WTC11 (cell line): ENCODE results near the gene GARS1.

Source experiments
- CREM ChIP-seq: sonication (generic); formaldehyde crosslinking; IDR thresholded peaks from 2 replicates; pipeline ENCODE4 v1.8.1; 2022; ENCODE audit warnings: mild to moderate bottlenecking, missing genetic modification reagents, moderate library complexity
- FOXK1 ChIP-seq: sonication (generic); formaldehyde crosslinking; IDR thresholded peaks from 2 replicates; pipeline ENCODE4 v1.8.0; 2022; ENCODE audit warnings: mild to moderate bottlenecking, moderate library complexity, missing genetic modification reagents
- IRF2 ChIP-seq: sonication (generic); formaldehyde crosslinking; IDR thresholded peaks from 2 replicates; pipeline ENCODE4 v1.8.0; 2022; ENCODE audit warnings: low read depth, missing genetic modification reagents, borderline replicate concordance
- SP1 ChIP-seq: sonication (generic); formaldehyde crosslinking; conservative IDR thresholded peaks from 2 replicates; pipeline ENCODE4 v1.8.1; 2022; ENCODE audit warnings: missing genetic modification reagents
- TCF7 ChIP-seq: sonication (generic); formaldehyde crosslinking; IDR thresholded peaks from 2 replicates; pipeline ENCODE4 v1.8.0; 2022; ENCODE audit warnings: mild to moderate bottlenecking, low read depth, missing genetic modification reagents, moderate library complexity
- TEAD4 ChIP-seq: sonication (generic); formaldehyde crosslinking; IDR thresholded peaks from 2 replicates; pipeline ENCODE4 v1.8.0; 2022; ENCODE audit warnings: mild to moderate bottlenecking, missing genetic modification reagents
- TP53 ChIP-seq: sonication (generic); formaldehyde crosslinking; IDR thresholded peaks from 2 replicates; pipeline ENCODE4 v1.8.1; 2023; ENCODE audit warnings: mild to moderate bottlenecking, missing genetic modification reagents
- TF ChIP-seq, protein P1 (sequence below): fragments of 200-600 bp; IDR thresholded peaks from 2 replicates; pipeline ENCODE4 v1.8.0; 2022; ENCODE audit warnings: antibody characterized with exemption

DNA sequence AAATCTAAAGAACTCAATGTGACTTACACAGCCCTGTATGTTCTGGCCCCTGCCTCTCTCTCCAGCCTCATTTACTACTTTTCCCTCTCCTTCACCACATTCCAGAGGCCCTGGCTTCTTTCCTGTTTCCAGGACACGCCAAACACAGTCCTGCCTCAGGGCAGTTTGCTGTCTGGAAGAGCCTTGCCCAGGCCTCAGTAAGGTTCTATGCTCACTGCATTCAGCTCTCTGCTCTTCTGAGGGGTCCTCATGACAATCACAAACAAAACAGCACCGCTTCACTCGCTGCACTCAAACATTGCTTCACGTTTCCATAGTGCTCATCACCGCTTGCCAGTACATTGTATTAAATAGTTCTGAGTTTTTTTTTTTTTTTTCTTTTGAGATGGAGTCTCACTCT, 35.1 kb upstream of the GARS1 start:
- TF ChIP-seq SP1 = no peak
- TF ChIP-seq TEAD4 (CRISPR knock-in tag) = no peak
- TF ChIP-seq, protein P1, sequence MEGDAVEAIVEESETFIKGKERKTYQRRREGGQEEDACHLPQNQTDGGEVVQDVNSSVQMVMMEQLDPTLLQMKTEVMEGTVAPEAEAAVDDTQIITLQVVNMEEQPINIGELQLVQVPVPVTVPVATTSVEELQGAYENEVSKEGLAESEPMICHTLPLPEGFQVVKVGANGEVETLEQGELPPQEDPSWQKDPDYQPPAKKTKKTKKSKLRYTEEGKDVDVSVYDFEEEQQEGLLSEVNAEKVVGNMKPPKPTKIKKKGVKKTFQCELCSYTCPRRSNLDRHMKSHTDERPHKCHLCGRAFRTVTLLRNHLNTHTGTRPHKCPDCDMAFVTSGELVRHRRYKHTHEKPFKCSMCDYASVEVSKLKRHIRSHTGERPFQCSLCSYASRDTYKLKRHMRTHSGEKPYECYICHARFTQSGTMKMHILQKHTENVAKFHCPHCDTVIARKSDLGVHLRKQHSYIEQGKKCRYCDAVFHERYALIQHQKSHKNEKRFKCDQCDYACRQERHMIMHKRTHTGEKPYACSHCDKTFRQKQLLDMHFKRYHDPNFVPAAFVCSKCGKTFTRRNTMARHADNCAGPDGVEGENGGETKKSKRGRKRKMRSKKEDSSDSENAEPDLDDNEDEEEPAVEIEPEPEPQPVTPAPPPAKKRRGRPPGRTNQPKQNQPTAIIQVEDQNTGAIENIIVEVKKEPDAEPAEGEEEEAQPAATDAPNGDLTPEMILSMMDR = no peak
- TF ChIP-seq CREM = no peak
- no peak for TF ChIP-seq FOXK1
- TF ChIP-seq TCF7 (CRISPR knock-in tag) = no peak
- TF ChIP-seq IRF2 (CRISPR knock-in tag) = no peak
- no peak for TF ChIP-seq TP53 (CRISPR knock-in tag)
